Measurements from ENCODE around the gene KDM2A.

Gene KDM2A

GRCh38 chr11:67291481-67292381, 172.7 kb downstream of the KDM2A start:
- TF ChIP-seq CTCF (IDR thresholded peaks at IDR 0.05; ENCODE audit: low read depth, low read length, missing control alignments): no peak

DNA sequence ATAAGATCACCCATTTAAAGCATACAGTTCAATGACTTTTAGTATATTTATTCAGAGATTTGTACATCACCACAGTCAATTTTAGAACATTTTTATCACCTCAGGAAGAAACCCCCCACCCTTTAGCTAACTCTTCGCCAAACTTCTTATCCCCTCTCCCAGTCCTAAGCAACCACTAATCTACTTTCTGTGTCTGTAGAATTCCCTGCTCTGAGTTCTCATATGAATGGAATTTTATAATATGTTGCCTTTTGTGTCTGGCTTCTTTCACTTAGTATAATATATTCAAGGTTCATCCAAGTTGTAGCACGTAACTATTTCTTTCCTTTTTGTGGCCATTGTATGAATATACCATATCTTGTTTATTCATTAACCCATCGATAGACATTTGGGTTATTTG, 173.6 kb downstream of the KDM2A start:
- no peak for TF ChIP-seq CTCF (IDR thresholded peaks at IDR 0.05; ENCODE audit: low read depth, low read length, missing control alignments)
- DNase-seq (ENCODE audit: low read depth): no peak
- H3K4me3 ChIP-seq (ENCODE audit: low read depth, low read length): no peak overlapping the region

More at GRCh38 chr11:67291481-67292381, 172.7 kb downstream of the KDM2A start:
- no peak overlapping the region for H3K4me3 ChIP-seq (ENCODE audit: low read depth, low read length)
- DNase-seq (ENCODE audit: low read depth): no peak

DNA sequence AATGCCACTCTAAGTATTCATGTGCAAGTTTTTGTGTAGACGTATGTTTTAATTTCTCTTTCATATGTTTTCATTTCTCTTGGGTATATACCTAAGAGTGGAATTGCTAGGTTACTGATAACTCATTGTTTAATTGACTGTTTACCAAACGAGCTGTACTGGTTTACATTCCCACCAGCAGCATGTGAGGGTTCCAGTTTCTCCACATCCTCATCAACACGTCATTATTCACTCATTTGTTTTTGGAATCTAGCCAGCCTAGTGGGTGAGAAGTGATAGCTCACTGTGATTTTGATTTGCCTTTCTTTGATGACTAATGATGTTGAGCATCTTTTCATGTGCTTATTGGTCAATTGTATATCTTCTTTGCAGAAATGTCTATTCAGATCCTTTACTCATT, 174.0 kb downstream of the KDM2A start:
- TF ChIP-seq CTCF (IDR thresholded peaks at IDR 0.05; ENCODE audit: low read depth, low read length, missing control alignments): no peak
- DNase-seq (ENCODE audit: low read depth): no peak
- no peak overlapping the region for H3K4me3 ChIP-seq (ENCODE audit: low read depth, low read length)

DNA sequence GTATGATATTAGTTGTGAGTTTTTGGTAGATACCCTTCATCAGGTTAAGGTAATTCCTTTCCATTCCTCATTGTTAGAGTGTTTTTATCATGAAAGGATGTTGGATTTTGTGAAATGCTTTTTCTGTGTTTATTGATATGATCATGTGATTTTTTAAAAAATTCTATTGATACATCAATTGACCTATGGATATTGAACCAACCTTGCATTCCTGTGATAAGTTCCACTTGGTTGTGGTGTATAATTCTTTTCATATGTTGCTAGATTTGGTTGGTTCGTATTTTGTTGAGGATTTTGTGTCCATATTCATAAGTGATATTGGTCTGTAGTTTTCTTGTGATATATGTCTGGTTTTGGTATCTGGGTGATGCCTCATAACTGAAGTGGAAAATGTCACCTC, 176.8 kb downstream of the KDM2A start:
- no peak for TF ChIP-seq CTCF (IDR thresholded peaks at IDR 0.05; ENCODE audit: low read depth, low read length, missing control alignments)
- DNase-seq (ENCODE audit: low read depth): no peak
- H3K4me3 ChIP-seq (ENCODE audit: low read depth, low read length): no peak overlapping the region

GRCh38 chr11:67298786-67299185, 179.7 kb downstream of the KDM2A start:
- TF ChIP-seq CTCF (IDR thresholded peaks at IDR 0.05; ENCODE audit: low read depth, low read length, missing control alignments): no peak
- DNase-seq (ENCODE audit: low read depth): no peak
- H3K4me3 ChIP-seq (ENCODE audit: low read depth, low read length): no peak overlapping the region

DNA sequence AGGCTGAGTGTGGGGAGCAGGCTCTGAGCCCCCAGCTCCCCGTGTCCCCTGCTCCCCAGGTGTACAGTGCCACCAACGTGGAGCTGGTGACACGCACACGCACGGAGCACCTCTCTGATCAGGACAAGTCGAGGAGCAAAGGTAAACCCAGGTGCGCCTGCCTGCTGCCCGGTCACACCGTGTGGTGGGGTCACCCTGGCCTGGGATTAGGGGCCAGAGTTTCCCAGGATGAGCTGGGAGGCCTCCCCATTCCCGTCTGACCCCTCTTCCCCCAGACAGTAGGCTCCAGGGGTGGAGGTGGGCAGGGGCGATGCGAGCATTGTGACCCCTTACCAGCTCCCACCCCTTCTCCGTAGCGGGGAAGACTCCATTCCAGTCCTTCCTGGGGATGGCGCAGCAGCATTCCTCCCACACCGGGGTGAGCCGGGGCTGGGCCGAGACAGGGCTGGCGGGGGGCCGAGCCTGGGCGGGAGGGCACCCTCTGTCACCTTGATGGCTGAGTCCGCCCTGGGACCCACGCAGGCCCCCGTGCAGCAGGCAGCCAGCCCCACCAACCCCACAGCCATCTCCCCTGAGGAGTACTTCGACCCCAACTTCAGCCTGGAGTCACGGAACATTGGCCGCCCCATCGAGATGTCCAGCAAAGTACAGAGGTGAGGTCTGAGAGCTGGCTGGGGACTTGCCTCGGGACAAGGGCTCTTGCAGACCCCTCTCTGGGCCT, 180.6 kb downstream of the KDM2A start:
- no peak for DNase-seq (ENCODE audit: low read depth)
- no peak for TF ChIP-seq CTCF (IDR thresholded peaks at IDR 0.05; ENCODE audit: low read depth, low read length, missing control alignments)
- no peak overlapping the region for H3K4me3 ChIP-seq (ENCODE audit: low read depth, low read length)

Data from GM12864 (cell line).